GM21360 (cell line): ENCODE results near the gene CNKSR1.
"Not testable (repeated sequence)": the region's sequence is repeated elsewhere in the genome, so short reads cannot be mapped to it uniquely, and the experiment has no call there.

Source experiments
- ATAC-seq: cut with Tn5 transposase; IDR thresholded peaks from one replicate; pipeline ENCODE4 v1.9.1; 2021; ENCODE audit warnings: mild to moderate bottlenecking, moderate library complexity; ENCODE audit not compliant: unreplicated experiment

CNKSR1 gene

DNA sequence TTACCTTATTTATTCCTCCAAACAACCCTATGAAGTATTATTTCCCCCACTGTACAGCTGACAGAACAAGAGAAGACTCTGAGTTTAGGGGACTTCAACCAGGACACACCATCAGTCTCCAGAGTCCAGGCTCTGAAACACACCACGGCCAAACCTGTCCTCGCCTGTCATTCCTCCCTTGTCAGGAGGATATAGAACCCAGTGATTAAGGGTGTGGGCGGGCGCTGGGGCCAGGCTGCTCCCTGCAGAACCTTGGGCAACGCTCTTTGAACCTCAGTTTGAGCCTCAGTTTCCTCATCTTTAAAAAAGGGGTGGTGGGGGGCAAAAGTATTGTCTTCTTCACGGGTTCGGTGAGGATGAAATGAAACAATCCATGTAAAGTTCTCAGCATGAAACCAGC lies 47.3 kb downstream of the CNKSR1 start:
- no peak for ATAC-seq

DNA sequence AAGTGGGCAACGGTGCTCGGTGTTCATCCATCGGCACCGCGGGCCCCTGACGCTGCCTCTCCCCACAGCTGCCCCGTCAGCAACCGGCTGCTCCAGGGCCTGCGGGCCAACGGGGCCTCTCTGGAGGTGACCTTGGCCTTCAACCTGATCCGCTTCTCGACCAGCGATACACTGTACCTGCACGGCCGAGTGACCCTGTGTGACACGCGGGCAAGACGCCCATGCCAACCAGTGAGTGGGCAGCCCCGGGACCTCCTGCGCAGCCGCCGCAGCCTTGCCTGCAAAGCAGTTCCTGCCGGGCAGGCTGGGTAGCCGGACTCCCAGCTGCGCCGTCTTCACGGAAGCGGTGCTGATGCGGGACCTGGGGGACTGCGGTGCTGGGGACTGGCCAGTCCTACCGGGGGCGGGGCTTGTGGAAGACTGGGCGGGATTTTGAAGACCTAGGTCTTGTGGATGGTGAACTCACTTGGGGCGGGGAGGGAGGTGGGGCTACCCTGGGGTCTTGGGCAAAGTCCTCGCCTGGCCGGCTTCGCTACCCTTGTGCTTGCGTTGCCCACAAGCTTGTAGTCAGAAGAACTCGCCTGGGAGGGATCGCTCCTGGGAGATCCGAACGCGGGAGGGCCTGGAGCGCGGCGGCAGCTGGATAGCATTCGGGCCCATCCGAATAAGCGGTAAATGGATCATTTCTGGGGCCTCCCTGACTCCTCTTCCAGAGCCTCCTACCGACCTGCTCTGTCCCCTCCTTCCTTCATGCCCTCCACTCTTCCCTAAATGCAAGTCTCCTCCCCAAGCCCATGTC lies 47.9 kb downstream of the CNKSR1 start:
- ATAC-seq = no peak

DNA sequence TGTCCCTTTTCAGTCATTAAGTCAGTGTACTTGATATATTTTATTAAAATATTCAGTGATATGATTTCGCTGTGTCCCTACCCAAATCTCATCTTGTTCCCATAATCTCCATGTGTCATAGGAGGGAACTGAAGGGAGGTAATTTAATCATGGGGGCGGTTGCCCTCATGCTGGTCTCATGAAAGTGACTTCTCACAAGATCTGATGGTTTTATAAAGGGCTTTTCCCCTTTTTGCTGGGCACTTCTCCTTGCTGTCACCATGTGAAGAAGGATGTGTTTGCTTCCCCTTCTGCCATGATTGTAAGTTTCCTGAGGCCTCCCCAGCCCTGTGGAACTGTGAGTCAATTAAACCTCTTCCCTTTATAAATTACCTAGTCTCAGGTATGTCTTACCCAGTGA lies 53.4 kb downstream of the CNKSR1 start:
- not testable (repeated sequence) for ATAC-seq

DNA sequence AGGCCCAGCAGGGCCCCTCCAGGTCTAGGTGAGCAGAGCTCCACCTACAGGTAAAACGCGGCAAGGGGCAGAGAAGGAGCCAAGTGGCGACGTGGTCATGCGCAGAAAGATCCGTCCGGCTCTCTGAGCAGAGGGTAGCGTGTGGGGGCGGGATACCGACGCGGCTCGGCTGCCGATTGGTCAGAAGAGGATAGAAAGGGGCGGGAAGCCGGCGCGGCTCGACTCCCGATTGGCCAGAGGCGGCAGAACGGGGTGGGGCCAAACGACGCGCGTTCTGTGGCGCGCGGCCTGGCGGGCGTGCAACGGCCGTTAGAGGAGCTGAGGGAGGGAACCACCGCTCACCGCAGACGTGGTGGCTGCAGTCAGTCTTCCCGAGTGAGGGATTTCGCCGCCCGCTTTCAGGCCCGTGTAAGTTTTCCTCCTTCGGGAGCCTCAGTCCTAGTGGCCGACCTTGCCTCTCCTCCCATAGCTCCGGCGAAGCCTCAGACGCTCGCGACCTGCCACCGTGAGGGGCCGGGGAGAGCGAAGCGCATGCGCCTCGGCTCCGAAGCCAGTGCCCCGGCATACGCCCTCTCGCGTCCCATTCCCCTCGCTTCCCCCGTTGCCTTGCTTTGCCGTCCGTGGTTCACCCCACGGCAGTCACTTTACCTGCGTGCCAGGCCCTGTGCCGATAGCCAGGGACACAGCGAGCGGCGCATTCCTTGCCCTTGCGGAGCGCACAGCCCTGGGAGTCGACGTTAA lies 56.8 kb downstream of the CNKSR1 start, which contains the start of gene CEP85:
Gene CEP85, plus strand, starts transcription at position 298 of the 741 bp plus-strand sequence. CDS start 5,584 bp downstream, outside the sequence.
- ATAC-seq = peak; percentile 89

DNA sequence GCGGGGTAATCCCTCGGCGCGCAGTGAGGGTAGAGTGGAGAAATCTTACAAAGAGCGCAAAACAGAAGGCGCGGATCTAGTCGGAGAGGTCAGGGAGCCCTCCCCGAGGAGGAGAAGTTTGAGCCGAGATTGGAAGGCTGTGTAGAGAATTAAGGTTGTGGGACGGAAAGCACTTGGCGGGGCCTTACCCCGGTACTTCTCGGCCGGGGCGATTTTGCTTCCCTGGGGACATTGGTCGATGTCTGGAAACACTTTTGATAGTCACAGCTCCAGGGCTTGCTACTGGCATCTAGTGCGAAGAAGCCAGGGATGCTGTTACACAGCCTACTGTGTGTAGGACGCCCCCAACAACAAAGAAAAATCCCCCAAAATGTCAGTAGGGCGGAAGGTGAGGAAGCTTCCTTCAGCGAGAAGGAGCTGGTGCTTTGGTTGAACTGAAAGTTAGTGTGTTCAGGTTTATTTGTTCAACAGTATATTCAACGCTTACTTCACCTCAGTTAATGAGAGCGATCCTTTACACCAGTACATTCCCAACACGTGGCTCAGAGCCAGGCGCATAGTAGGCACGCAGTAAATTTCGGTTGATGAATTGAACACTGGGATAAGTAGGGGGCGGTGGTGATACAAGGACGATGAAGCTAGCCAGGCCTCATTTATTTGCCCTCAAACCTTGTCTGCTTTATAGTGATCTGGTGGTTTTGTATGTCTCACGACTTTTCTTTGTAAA lies 57.5 kb downstream of the CNKSR1 start:
- ATAC-seq = no peak

DNA sequence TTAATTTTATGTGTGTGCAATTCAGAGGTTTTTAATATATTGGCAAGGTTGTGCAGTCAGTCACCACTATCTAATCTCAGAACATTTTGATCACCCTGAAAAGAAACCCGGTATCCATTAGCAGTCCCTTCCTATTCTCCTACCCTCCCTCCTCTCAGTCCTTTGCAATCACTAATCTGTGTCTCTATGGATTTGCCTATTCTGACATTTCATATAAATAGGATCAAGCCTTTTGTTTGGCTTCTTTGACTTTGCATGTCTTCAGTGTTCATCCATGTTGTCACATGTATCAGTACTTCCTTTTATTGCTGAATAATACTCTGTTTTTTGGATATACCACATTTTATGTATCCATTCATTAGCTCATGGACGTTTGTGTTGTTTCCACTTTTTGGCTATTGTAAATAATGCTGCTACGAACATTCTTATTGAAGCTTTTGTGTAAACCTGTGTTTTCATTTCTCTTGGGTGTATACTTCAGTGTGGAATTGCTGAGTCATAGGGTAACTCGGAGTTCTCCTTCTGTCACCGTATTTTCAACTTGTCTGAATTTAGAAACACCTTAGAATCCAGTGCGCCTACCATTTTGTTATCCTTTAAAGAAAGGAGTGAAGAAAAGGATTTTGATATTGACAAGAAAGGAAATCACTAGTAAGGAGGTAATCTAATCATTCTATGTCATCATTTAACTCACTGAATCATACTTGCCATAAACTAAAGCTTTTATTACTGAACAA lies 60.1 kb downstream of the CNKSR1 start:
- no peak for ATAC-seq
